IPS DF 6.9 (cell line): ENCODE measurements around the gene ATG13.

Experiments
- DNase-seq: peaks from one replicate; pipeline ENCODE4 v3.0.0-alpha.2; 2013; ENCODE audit warnings: low read depth, low spot score
- H3K27ac ChIP-seq: one replicate; pipeline ENCODE4 v1.5.1; 2013; ENCODE audit warnings: low read length, control low read depth
- H3K27me3 ChIP-seq: 2 replicates; pipeline ENCODE4 v1.6.1; 2013; ENCODE audit warnings: mild to moderate bottlenecking, low read length; ENCODE audit not compliant: control insufficient read depth, insufficient read depth
- H3K36me3 ChIP-seq: 2 replicates; pipeline ENCODE4 v1.6.1; 2013; ENCODE audit warnings: low read length; ENCODE audit not compliant: control insufficient read depth, insufficient read depth
- H3K4me1 ChIP-seq: 2 replicates; pipeline ENCODE4 v1.6.1; 2013; ENCODE audit warnings: low read length; ENCODE audit not compliant: control insufficient read depth, insufficient read depth
- H3K4me3 ChIP-seq: 2 replicates; pipeline ENCODE4 v1.5.1; 2013; ENCODE audit warnings: mild to moderate bottlenecking, low read length
- H3K9me3 ChIP-seq: 2 replicates; pipeline ENCODE4 v1.6.1; 2013; ENCODE audit warnings: low read length, inconsistent platforms; ENCODE audit not compliant: control insufficient read depth, insufficient read depth
- WGBS: extraction: QIAGEN DNeasy Blood & Tissue Kit; methylation state at CpG from one replicate; pipeline ENCODE4 v1.1.7; 2013; ENCODE audit warnings: mixed read lengths, missing lambda C conversion rate; ENCODE audit not compliant: insufficient read length, insufficient coverage; 5-methylcytosine and 5-hydroxymethylcytosine counted together

ATG13 gene

DNA sequence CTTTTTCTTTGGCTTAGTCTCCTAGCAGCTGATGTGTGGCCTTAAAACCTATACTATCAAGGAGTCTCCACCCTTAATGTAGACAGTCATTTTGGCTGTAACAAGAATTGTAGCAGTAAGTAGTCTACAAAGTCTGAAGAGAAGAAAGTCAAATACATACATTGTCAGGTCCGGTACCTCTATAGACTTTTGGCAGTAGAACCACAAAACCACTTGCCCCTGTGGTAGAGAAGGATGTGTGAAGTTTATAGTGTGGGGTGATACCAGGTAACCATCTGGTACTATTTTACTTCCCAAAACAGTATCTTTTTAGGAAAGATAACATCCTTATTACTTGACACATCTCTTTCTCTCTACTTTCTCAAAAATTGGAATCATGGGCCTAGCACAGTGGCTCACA is 15.1 kb downstream of the ATG13 start:
- H3K27ac ChIP-seq = no peak overlapping the region

GRCh38 chr11:46633291-46634217 is 16.2 kb downstream of the ATG13 start:
- H3K27me3 ChIP-seq = no peaks in the 10 kb centered on the region
- H3K4me3 ChIP-seq = no peak overlapping the region
- no peak overlapping the region for H3K27ac ChIP-seq
- H3K36me3 ChIP-seq = 0 out of 2 replicates have a peak, but pooled peaks cover 4% of the 10 kb centered on the region
- no CpG with 5 or more reads among the region's 22 CpGs for WGBS
- no peak for DNase-seq
- H3K9me3 ChIP-seq = no peaks in the 10 kb centered on the region
- H3K4me1 ChIP-seq = no peaks in the 10 kb centered on the region

More for the DNA sequence above, 15.1 kb downstream of the ATG13 start:
- no CpG with 5 or more reads among the region's 1 CpG for WGBS
- Histone ChIP-seq H3K27me3 (no peaks in the 10 kb centered on the region), H3K36me3 (0 out of 2 replicates have a peak, but pooled peaks cover 4% of the 10 kb centered on the region), H3K4me1 (no peaks in the 10 kb centered on the region), H3K4me3 (no peak overlapping the region), H3K9me3 (no peaks in the 10 kb centered on the region)
- DNase-seq = no peak

DNA sequence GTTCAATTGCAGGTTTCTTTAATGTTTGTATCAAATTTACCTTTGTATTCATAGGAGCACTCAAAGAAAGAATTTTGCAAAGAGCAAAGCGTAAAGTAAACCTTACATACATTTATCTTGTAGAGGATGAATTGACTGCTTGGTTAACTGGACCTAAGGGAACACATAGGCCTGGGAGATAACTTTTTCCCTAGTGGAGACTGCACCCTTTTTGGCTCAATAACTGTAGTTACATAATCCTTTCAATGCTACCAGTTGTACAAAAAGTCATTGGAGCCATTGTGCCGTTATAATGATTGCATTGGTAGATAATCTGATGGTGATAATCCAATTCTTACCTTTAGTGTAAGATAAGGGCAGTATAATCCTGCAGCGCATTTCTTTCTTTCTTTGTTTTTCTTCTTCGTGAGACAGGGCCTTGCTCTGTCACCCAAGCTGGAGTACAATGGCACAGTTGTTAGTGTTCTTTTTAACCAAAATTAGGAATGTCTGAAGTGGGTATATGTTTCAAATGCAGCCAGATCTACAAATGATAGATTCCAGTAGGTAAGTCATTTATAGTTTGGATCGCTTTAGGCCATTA is 18.3 kb downstream of the ATG13 start:
- WGBS = no CpG with 5 or more reads among the region's 5 CpGs
- no peak overlapping the region for H3K27ac ChIP-seq
- no peak overlapping the region for H3K4me3 ChIP-seq
- no peaks in the 10 kb centered on the region for H3K9me3 ChIP-seq
- H3K27me3 ChIP-seq = no peaks in the 10 kb centered on the region
- DNase-seq = no peak
- no peaks in the 10 kb centered on the region for H3K4me1 ChIP-seq
- H3K36me3 ChIP-seq = 0 out of 2 replicates have a peak, but pooled peaks cover 4% of the 10 kb centered on the region

GRCh38 chr11:46637546-46637945 is 20.2 kb downstream of the ATG13 start:
- Histone ChIP-seq H3K27ac (no peak overlapping the region), H3K9me3 (no peaks in the 10 kb centered on the region), H3K27me3 (no peaks in the 10 kb centered on the region), H3K4me1 (no peaks in the 10 kb centered on the region), H3K36me3 (no peaks in the 10 kb centered on the region), H3K4me3 (no peak overlapping the region)
- no CpG with 5 or more reads among the region's 5 CpGs for WGBS
- DNase-seq = no peak

GRCh38 chr11:46639197-46639839 is 22.0 kb downstream of the ATG13 start:
- Histone ChIP-seq H3K36me3 (no peaks in the 10 kb centered on the region), H3K4me3 (no peak overlapping the region), H3K4me1 (no peaks in the 10 kb centered on the region), H3K9me3 (no peaks in the 10 kb centered on the region), H3K27ac (no peak overlapping the region), H3K27me3 (no peaks in the 10 kb centered on the region)
- no peak for DNase-seq
- WGBS = no CpG with 5 or more reads among the region's 7 CpGs

GRCh38 chr11:46640036-46640788 is 22.9 kb downstream of the ATG13 start:
- H3K9me3 ChIP-seq = no peaks in the 10 kb centered on the region
- no peak for DNase-seq
- no peak overlapping the region for H3K27ac ChIP-seq
- WGBS = no CpG with 5 or more reads among the region's 6 CpGs
- no peaks in the 10 kb centered on the region for H3K4me1 ChIP-seq
- H3K36me3 ChIP-seq = no peaks in the 10 kb centered on the region
- no peaks in the 10 kb centered on the region for H3K27me3 ChIP-seq
- H3K4me3 ChIP-seq = no peak overlapping the region

DNA sequence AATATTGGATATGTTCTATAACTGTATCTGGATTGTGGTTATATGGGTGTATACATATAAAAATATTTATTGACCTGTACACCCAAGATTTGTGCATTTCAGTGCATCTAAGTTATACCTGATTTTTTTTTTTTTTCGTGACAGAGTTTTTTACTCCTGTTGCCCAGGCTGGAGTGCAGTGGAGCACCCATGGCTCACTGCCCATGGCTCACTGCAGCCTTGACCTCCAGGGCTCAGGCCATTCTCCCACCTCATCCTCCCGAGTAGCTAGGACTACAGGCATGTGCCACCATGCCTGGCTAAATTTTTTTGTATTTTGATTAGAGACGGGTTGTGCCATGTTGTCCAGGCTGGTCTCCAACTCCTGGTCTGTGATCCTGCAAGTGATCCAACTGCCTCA is 24.3 kb downstream of the ATG13 start:
- Histone ChIP-seq H3K4me1 (no peaks in the 10 kb centered on the region), H3K27ac (no peak overlapping the region), H3K9me3 (no peaks in the 10 kb centered on the region), H3K4me3 (no peak overlapping the region), H3K36me3 (peaks cover 4% of the 10 kb centered on the region; the same call in 1 of the 2 replicates), H3K27me3 (no peaks in the 10 kb centered on the region)
- no peak for DNase-seq
- WGBS = no CpG with 5 or more reads among the region's 3 CpGs

DNA sequence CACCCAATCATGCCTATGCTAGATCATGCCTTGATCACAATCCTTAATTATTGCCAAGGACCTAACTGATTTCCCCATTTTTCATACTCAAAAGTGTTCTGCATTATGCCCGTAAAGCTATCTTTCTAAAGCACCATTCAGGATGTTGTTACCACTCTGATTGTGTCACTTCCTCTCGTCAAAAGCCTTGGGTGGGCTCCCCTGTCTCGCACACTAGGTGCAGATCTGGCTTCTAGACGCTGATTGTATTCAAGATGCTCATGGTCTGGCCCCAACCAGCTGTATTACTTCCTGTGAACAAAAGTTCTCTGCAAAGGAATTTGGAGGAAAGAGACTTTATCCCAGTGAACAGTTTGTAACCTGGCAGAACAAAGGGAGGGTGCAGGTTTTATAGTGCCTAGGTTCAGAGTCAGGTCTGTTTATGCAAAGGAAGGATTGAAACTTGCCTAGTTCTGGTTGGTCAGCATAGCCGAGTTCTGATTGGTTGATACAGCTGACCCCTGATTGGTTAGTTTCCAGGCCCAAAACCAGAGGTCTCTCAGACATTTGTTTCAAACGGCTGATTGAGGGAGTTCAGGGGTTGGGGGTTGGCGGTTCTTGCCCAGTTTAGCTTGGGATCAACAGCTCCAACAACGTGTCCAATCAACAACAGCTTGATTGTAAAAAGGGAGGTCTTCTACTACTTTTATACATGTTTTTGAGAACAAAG is 25.4 kb downstream of the ATG13 start:
- no peaks in the 10 kb centered on the region for H3K9me3 ChIP-seq
- H3K4me1 ChIP-seq = no peaks in the 10 kb centered on the region
- H3K4me3 ChIP-seq = no peak overlapping the region
- WGBS = no CpG with 5 or more reads among the region's 8 CpGs
- DNase-seq = no peak
- H3K27me3 ChIP-seq = no peaks in the 10 kb centered on the region
- H3K36me3 ChIP-seq = peaks cover 4% of the 10 kb centered on the region; the same call in 1 of the 2 replicates
- H3K27ac ChIP-seq = no peak overlapping the region

- Histone ChIP-seq H3K9me3 (no peaks in the 10 kb centered on the region), H3K4me3 (no peak overlapping the region), H3K27me3 (no peaks in the 10 kb centered on the region), H3K36me3 (peaks cover 4% of the 10 kb centered on the region; the same call in 1 of the 2 replicates), H3K4me1 (no peaks in the 10 kb centered on the region), H3K27ac (no peak overlapping the region)
- DNase-seq = no peak
- no CpG with 5 or more reads among the region's 3 CpGs for WGBS
Measured at GRCh38 chr11:46643531-46643930, 26.2 kb downstream of the ATG13 start.
